Measurements from ENCODE around the gene ALKBH1.

Gene ALKBH1

DNA sequence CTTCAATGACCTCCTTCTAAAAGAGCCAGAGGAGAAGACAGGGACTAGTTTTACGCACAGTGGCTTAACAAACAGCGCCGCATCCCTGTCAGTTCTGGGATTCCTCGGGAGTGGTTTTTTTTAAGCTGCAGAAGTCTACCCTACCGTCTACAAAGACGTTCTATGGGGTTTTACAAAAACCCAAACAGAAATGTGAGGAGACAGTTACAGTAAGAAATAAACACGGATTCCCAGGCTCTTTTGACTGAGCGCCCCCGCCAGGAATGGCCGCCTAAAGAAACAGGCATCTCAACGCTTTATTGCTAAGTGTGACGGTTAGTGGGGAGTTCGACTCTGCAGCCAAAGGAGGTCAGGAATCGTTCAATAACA lies 484 bp downstream of the ALKBH1 start:
- Histone ChIP-seq H3K36me3 (ENCODE audit: low read depth) (peaks cover 75% of the 10 kb centered on the region), H3K27me3 (ENCODE audit: insufficient read depth, poor library complexity, severe bottlenecking) (no peaks in the 10 kb centered on the region), H3K4me3 (ENCODE audit: severe bottlenecking) (peak overlapping the region; percentile 59), H3K27ac (ENCODE audit: poor library complexity, severe bottlenecking) (peak overlapping the region; percentile 2), H3K9me3 (ENCODE audit: severe bottlenecking) (no peaks in the 10 kb centered on the region), H3K4me1 (ENCODE audit: insufficient read depth, poor library complexity, severe bottlenecking) (peaks cover 12% of the 10 kb centered on the region)
- DNase-seq (ENCODE audit: low spot score) (no peak), ATAC-seq (ENCODE audit: low read depth) (peak; percentile 40)
- TF ChIP-seq, protein P1, sequence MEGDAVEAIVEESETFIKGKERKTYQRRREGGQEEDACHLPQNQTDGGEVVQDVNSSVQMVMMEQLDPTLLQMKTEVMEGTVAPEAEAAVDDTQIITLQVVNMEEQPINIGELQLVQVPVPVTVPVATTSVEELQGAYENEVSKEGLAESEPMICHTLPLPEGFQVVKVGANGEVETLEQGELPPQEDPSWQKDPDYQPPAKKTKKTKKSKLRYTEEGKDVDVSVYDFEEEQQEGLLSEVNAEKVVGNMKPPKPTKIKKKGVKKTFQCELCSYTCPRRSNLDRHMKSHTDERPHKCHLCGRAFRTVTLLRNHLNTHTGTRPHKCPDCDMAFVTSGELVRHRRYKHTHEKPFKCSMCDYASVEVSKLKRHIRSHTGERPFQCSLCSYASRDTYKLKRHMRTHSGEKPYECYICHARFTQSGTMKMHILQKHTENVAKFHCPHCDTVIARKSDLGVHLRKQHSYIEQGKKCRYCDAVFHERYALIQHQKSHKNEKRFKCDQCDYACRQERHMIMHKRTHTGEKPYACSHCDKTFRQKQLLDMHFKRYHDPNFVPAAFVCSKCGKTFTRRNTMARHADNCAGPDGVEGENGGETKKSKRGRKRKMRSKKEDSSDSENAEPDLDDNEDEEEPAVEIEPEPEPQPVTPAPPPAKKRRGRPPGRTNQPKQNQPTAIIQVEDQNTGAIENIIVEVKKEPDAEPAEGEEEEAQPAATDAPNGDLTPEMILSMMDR (IDR thresholded peaks at IDR 0.05; ENCODE audit: poor library complexity, severe bottlenecking) = peak; percentile 86

DNA sequence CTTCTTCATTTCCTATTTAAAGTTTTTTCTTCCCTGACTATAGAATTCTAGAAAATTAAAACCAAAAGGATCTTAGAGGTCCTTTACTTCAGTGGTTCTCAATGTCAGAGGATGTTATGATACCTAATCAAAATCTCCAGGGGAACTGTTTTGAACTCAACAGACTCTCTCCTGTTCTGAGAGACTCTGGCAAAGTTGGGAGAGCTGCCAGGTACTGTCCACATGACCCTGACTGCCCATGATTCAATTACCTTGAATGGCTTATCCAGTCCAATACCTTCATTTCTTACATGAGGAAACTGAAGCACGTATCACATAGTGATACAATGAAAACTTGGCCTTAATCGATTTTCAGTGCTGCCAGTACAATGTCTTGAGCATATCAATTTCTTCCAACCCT lies 16.6 kb downstream of the ALKBH1 start:
- no peak for ATAC-seq (ENCODE audit: low read depth)
- H3K36me3 ChIP-seq (ENCODE audit: low read depth) = peaks cover 85% of the 10 kb centered on the region
- H3K27ac ChIP-seq (ENCODE audit: poor library complexity, severe bottlenecking) = no peak overlapping the region
- TF ChIP-seq, protein P1 (IDR thresholded peaks at IDR 0.05; ENCODE audit: poor library complexity, severe bottlenecking) = no peak
- H3K4me3 ChIP-seq (ENCODE audit: severe bottlenecking) = no peak overlapping the region
- no peaks in the 10 kb centered on the region for H3K27me3 ChIP-seq (ENCODE audit: insufficient read depth, poor library complexity, severe bottlenecking)
- no peak for DNase-seq (ENCODE audit: low spot score)
- no peaks in the 10 kb centered on the region for H3K9me3 ChIP-seq (ENCODE audit: severe bottlenecking)
- H3K4me1 ChIP-seq (ENCODE audit: insufficient read depth, poor library complexity, severe bottlenecking) = no peaks in the 10 kb centered on the region

DNA sequence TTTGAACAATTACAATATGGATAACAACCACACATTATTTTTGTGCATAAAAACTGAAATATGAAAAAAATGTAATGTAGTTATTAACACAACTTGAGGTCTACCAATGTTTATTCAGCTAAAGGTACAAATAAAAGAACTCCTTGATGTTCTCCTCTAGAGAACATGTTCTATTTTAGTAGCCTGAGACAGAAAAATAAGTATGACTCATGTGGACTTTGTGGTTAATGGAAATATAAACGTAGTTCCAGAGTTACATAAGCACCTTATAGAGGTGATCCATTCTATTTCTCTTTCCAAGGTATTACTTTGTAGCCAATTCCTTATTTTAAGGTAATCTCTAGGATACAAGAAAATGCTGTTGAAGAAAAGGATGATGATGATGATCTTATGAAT lies 25.7 kb downstream of the ALKBH1 start:
- Histone ChIP-seq H3K4me1 (ENCODE audit: insufficient read depth, poor library complexity, severe bottlenecking) (peaks cover 11% of the 10 kb centered on the region), H3K4me3 (ENCODE audit: severe bottlenecking) (no peak overlapping the region), H3K27me3 (ENCODE audit: insufficient read depth, poor library complexity, severe bottlenecking) (no peaks in the 10 kb centered on the region), H3K36me3 (ENCODE audit: low read depth) (peaks cover 52% of the 10 kb centered on the region), H3K27ac (ENCODE audit: poor library complexity, severe bottlenecking) (no peak overlapping the region), H3K9me3 (ENCODE audit: severe bottlenecking) (no peaks in the 10 kb centered on the region)
- TF ChIP-seq, protein P1 (IDR thresholded peaks at IDR 0.05; ENCODE audit: poor library complexity, severe bottlenecking) = no peak
- DNase-seq (ENCODE audit: low spot score) (no peak), ATAC-seq (ENCODE audit: low read depth) (peak; percentile 83)

DNA sequence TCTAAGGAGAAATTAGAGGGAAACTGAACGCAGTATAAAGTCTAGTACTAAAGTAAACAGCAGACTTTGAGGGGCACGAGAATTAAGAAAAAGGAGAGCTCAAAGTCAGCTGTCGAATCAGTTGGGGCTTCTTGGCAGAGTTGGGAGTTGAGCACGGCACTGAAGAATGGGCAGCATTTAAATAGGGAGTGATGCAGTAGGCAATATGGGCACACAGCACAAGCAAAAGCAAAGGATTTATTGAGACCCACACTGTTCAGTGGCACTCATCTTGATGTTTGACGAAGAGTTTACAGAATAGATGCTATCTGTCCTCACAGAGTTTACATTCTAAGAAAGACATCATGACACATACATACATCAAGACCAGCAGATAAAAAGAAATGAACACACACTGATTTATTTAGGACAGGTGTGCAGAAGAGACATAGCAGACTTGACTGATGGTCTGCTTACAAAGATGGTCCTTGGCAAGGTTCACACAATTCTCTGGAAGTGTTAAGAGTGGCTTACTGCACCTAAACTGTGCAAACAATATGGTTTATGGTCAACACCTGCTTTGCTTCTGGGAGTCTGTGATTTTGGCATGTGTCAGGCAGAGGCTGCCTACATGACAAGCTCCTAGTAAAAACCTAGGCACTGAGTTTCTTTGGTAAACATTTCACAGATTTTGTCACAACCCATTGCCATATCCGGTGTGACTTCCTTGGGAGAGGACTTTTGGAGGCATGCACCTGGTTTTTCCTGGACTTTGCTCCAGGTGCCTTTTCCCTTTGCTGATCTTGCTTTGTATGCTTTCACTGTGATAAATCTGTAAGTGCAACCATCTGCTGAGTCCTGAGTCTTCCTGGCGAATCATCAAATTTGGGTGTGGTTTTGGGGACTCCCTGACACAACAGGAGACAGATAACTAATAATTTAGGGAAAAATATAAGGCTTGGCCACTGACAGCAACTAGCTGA lies 26.3 kb downstream of the ALKBH1 start:
- Histone ChIP-seq H3K27me3 (ENCODE audit: insufficient read depth, poor library complexity, severe bottlenecking) (no peaks in the 10 kb centered on the region), H3K4me1 (ENCODE audit: insufficient read depth, poor library complexity, severe bottlenecking) (peaks cover 11% of the 10 kb centered on the region), H3K9me3 (ENCODE audit: severe bottlenecking) (no peaks in the 10 kb centered on the region), H3K4me3 (ENCODE audit: severe bottlenecking) (no peak overlapping the region), H3K27ac (ENCODE audit: poor library complexity, severe bottlenecking) (no peak overlapping the region), H3K36me3 (ENCODE audit: low read depth) (peaks cover 48% of the 10 kb centered on the region)
- TF ChIP-seq, protein P1 (IDR thresholded peaks at IDR 0.05; ENCODE audit: poor library complexity, severe bottlenecking) = no peak
- ATAC-seq (ENCODE audit: low read depth) (peak; percentile 50), DNase-seq (ENCODE audit: low spot score) (no peak)

DNA sequence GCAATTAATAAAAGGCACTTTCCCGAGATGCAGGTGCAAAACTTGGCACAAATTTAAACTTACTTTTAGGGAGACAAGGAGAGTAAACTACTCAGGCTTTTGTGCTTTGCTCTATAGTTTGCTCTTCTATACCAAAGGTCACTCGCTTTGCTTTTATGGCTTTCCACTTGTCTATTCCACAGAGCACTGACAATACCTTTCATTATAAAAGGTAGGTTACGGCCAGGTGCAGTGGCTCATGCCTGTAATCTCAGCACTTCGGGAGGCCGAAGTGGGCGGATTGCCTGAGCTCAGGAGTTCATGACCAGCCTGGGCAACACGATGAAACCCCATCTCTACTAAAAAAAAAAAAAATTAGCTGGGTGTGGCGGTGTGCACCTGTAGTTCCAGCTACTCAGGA lies 32.9 kb downstream of the ALKBH1 start:
- no peak for DNase-seq (ENCODE audit: low spot score)
- Histone ChIP-seq H3K36me3 (ENCODE audit: low read depth) (peaks cover 59% of the 10 kb centered on the region), H3K27me3 (ENCODE audit: insufficient read depth, poor library complexity, severe bottlenecking) (no peaks in the 10 kb centered on the region), H3K4me3 (ENCODE audit: severe bottlenecking) (no peak overlapping the region), H3K4me1 (ENCODE audit: insufficient read depth, poor library complexity, severe bottlenecking) (no peaks in the 10 kb centered on the region), H3K9me3 (ENCODE audit: severe bottlenecking) (no peaks in the 10 kb centered on the region), H3K27ac (ENCODE audit: poor library complexity, severe bottlenecking) (no peak overlapping the region)
- ATAC-seq (ENCODE audit: low read depth) = no peak
- TF ChIP-seq, protein P1 (IDR thresholded peaks at IDR 0.05; ENCODE audit: poor library complexity, severe bottlenecking) = no peak

Measured in RWPE2 (cell line).